ENCODE measurements around the gene HSPBP1. TPM values are rescaled to one million over a fixed set of nuclear protein-coding genes. Genes with fewer than 3 reads are reported as not detected.

HSPBP1 gene
- polyA plus RNA-seq, 3 donors: 12.3 to 17.0 (median 15.3) TPM

- no peak for TF ChIP-seq CTCF (IDR thresholded peaks at IDR 0.05)
- H3K4me1 Mint-ChIP-seq: no peaks in the 10 kb centered on the region
- Histone ChIP-seq H3K27me3 (ENCODE audit: control insufficient read depth in 2 of 2, insufficient read depth in 2 of 2, low read length in 2 of 2) (no peaks in the 10 kb centered on the region), H3K36me3 (replicated peaks in 1 of 2; ENCODE audit: control insufficient read depth in 1 of 2, insufficient read depth in 2 of 2, low read length in 2 of 2) (peaks cover 90 to 97% of the 10 kb centered on the region in 2 donors), H3K4me2 (replicated peaks; ENCODE audit: extremely low read depth, low read length, poor library complexity, severe bottlenecking) (no peak overlapping the region), H3K79me2 (ENCODE audit: insufficient read depth, low read length) (peaks cover 28% of the 10 kb centered on the region), H3K9ac (ENCODE audit: insufficient read depth, low read length, poor library complexity, severe bottlenecking) (no peak overlapping the region), H3K9me3 (replicated peaks in 1 of 2; ENCODE audit: control insufficient read depth in 1 of 2, insufficient read depth in 1 of 2, low read length in 2 of 2) (no peaks in the 10 kb centered on the region), H3K4me3 (replicated peaks in 1 of 3; ENCODE audit: low read depth in 2 of 3, low read length in 3 of 3) (no peak overlapping the region), H2AFZ (ENCODE audit: insufficient read depth, low read depth, low read length, poor library complexity, severe bottlenecking) (no peak overlapping the region), H3K4me1 (ENCODE audit: control insufficient read depth in 1 of 2, insufficient read depth in 2 of 2, low read length in 2 of 2) (no peaks in the 10 kb centered on the region), H3K27ac (ENCODE audit: low read depth in 1 of 2, low read length in 2 of 2) (no peak overlapping the region), H4K20me1 (ENCODE audit: insufficient read depth, low read length) (peaks cover 98% of the 10 kb centered on the region)
- intact Hi-C loops (cut with micrococcal nuclease): no loop called here
- H3K9me3 Mint-ChIP-seq: peaks cover 0 to 2% (median 0%) of the 10 kb centered on the region in 7 donors
- DNase-seq: no peak
- no peak overlapping the region for H3K4me3 Mint-ChIP-seq
- WGBS (ENCODE audit: insufficient coverage): 100% methylated on average over 1 of the region's 5 CpGs
- peaks cover 0 to 2% (median 0%) of the 10 kb centered on the region in 3 donors for H3K27me3 Mint-ChIP-seq (ENCODE audit: low read depth in 3 of 3)
- peaks cover 73 to 91% of the 10 kb centered on the region in 2 donors for H3K36me3 Mint-ChIP-seq
- H3K27ac Mint-ChIP-seq: no peak overlapping the region
Measured at GRCh38 chr19:55232986-55233385, 46.9 kb downstream of the HSPBP1 start.

GRCh38 chr19:55232286-55232602 lies 47.7 kb downstream of the HSPBP1 start:
- H3K4me1 Mint-ChIP-seq: no peaks in the 10 kb centered on the region
- 91% methylated on average over 4 of the region's 12 CpGs for WGBS (ENCODE audit: insufficient coverage)
- peaks cover 72 to 91% of the 10 kb centered on the region in 2 donors for H3K36me3 Mint-ChIP-seq
- Histone ChIP-seq H3K4me3 (replicated peaks in 1 of 3; ENCODE audit: low read depth in 2 of 3, low read length in 3 of 3) (no peak overlapping the region), H3K9ac (ENCODE audit: insufficient read depth, low read length, poor library complexity, severe bottlenecking) (no peak overlapping the region), H2AFZ (ENCODE audit: insufficient read depth, low read depth, low read length, poor library complexity, severe bottlenecking) (no peak overlapping the region), H3K27me3 (ENCODE audit: control insufficient read depth in 2 of 2, insufficient read depth in 2 of 2, low read length in 2 of 2) (no peaks in the 10 kb centered on the region), H3K4me2 (replicated peaks; ENCODE audit: extremely low read depth, low read length, poor library complexity, severe bottlenecking) (no peak overlapping the region), H4K20me1 (ENCODE audit: insufficient read depth, low read length) (peaks cover 98% of the 10 kb centered on the region), H3K4me1 (ENCODE audit: control insufficient read depth in 1 of 2, insufficient read depth in 2 of 2, low read length in 2 of 2) (no peaks in the 10 kb centered on the region), H3K79me2 (ENCODE audit: insufficient read depth, low read length) (peaks cover 28% of the 10 kb centered on the region), H3K27ac (ENCODE audit: low read depth in 1 of 2, low read length in 2 of 2) (no peak overlapping the region), H3K36me3 (replicated peaks in 1 of 2; ENCODE audit: control insufficient read depth in 1 of 2, insufficient read depth in 2 of 2, low read length in 2 of 2) (peaks cover 90 to 97% of the 10 kb centered on the region in 2 donors), H3K9me3 (replicated peaks in 1 of 2; ENCODE audit: control insufficient read depth in 1 of 2, insufficient read depth in 1 of 2, low read length in 2 of 2) (no peaks in the 10 kb centered on the region)
- H3K4me3 Mint-ChIP-seq: no peak overlapping the region
- H3K9me3 Mint-ChIP-seq: peaks cover 0 to 2% (median 0%) of the 10 kb centered on the region in 7 donors
- intact Hi-C loops (cut with micrococcal nuclease): no loop called here
- H3K27ac Mint-ChIP-seq: peak overlapping the region in 2 of 7 donors; percentile 40 to 43
- no peak for DNase-seq
- no peak for TF ChIP-seq CTCF (IDR thresholded peaks at IDR 0.05)
- peaks cover 0 to 2% (median 0%) of the 10 kb centered on the region in 3 donors for H3K27me3 Mint-ChIP-seq (ENCODE audit: low read depth in 3 of 3)
